ENCODE data around the gene CCDC192.
"Not testable (repeated sequence)": the region's sequence is repeated elsewhere in the genome, so short reads cannot be mapped to it uniquely, and the experiment has no call there.

The CCDC192 gene

GRCh38 chr5:127769386-127769785 is 66.2 kb downstream of the CCDC192 start:
- no peak for DNase-seq

GRCh38 chr5:127770272-127770671 is 67.1 kb downstream of the CCDC192 start:
- DNase-seq = no peak

- no peak for DNase-seq
These were observed 69.3 kb downstream of the CCDC192 start for GRCh38 chr5:127772531-127772930.

- no peak for DNase-seq
These were observed 71.0 kb downstream of the CCDC192 start for GRCh38 chr5:127774221-127774620.

- no peak for DNase-seq
These were observed 73.3 kb downstream of the CCDC192 start for GRCh38 chr5:127776477-127776876.

GRCh38 chr5:127777957-127778356 is 74.8 kb downstream of the CCDC192 start:
- DNase-seq = no peak

- DNase-seq = not testable (repeated sequence)
These were observed 79.3 kb downstream of the CCDC192 start for GRCh38 chr5:127782450-127782849.

GRCh38 chr5:127785098-127785927 is 82.1 kb downstream of the CCDC192 start:
- no peak for DNase-seq

- no peak for DNase-seq
These were observed 88.2 kb downstream of the CCDC192 start for GRCh38 chr5:127791439-127791838.

- DNase-seq = not testable (repeated sequence)
These were observed 88.7 kb downstream of the CCDC192 start for GRCh38 chr5:127791908-127792307.

- DNase-seq = no peak
These were observed 89.9 kb downstream of the CCDC192 start for GRCh38 chr5:127793052-127793451.

- no peak for DNase-seq
These were observed 90.7 kb downstream of the CCDC192 start for GRCh38 chr5:127793879-127794278.

- DNase-seq = no peak
These were observed 93.0 kb downstream of the CCDC192 start for GRCh38 chr5:127796211-127796610.

GRCh38 chr5:127799293-127799905 is 96.2 kb downstream of the CCDC192 start:
- no peak for DNase-seq

GRCh38 chr5:127801751-127802476 is 98.7 kb downstream of the CCDC192 start:
- peak; percentile 20 for DNase-seq

GRCh38 chr5:127802477-127802865 is 99.3 kb downstream of the CCDC192 start:
- DNase-seq = no peak

GRCh38 chr5:127804886-127805426 is 101.8 kb downstream of the CCDC192 start:
- DNase-seq = no peak

- no peak for DNase-seq
These were observed 102.3 kb downstream of the CCDC192 start for GRCh38 chr5:127805448-127805847.

GRCh38 chr5:127806776-127807175 is 103.6 kb downstream of the CCDC192 start:
- no peak for DNase-seq

- no peak for DNase-seq
These were observed 106.3 kb downstream of the CCDC192 start for GRCh38 chr5:127809533-127809932.

- DNase-seq = no peak
These were observed 106.8 kb downstream of the CCDC192 start for GRCh38 chr5:127810017-127810416.

GRCh38 chr5:127810707-127811490 is 107.7 kb downstream of the CCDC192 start:
- no peak for DNase-seq

GRCh38 chr5:127812570-127812969 is 109.4 kb downstream of the CCDC192 start:
- DNase-seq = no peak
